Endothelial cell of umbilical vein (primary cell): ENCODE results near the gene NAGPA. TPM values are rescaled to one million over a fixed set of nuclear protein-coding genes. Genes with fewer than 3 reads are reported as not detected.

Source experiments
- BruUV-seq: library from RNA; stranded (reverse); fragments of 400-500 nt; replicated peaks from 2 replicates; lab custom pipeline; 2021; lab: Mats Ljungman, UMichigan
- CTCF ChIA-PET: fragments of 300-600, 350-600 bp; sonication (Branson Sonifier 250); formaldehyde crosslinking; loops from one replicate; lab custom pipeline; 2021; ENCODE audit warnings: antibody characterized with exemption, inconsistent platforms; lab: Charles Lee
- POLR2A ChIA-PET: fragments of 300-600, 350-600 bp; sonication (Branson Sonifier 250); formaldehyde crosslinking; loops from one replicate; lab custom pipeline; 2021; ENCODE audit warnings: antibody characterized with exemption, inconsistent platforms; lab: Charles Lee
- DNase-seq: peaks from one replicate; pipeline ENCODE4 v3.0.0-alpha.2; 2011; ENCODE audit warnings: low read depth, low spot score
- FAIRE-seq: peaks from 2 replicates; lab custom pipeline; 2011; peaks lifted over from hg19 to GRCh38; lab: Jason Lieb, UNC
- H2AFZ ChIP-seq: 2 replicates; pipeline ENCODE4 v1.6.0; 2012; ENCODE audit warnings: low read depth, low read length, control low read depth, inconsistent platforms
- H3K27ac ChIP-seq: 2 replicates; pipeline ENCODE4 v1.5.1; 2011; ENCODE audit warnings: low read depth, mild to moderate bottlenecking, control low read depth, low read length, moderate library complexity; ENCODE audit not compliant: insufficient read depth
- H3K27me3 ChIP-seq, 2 experiments: 2 replicates each; pipeline versions ENCODE4 v1.6.0 to v1.6.1; 2011; ENCODE audit warnings: low read length in 2 of 2, mixed read lengths in 1 of 2; ENCODE audit not compliant: control insufficient read depth in 2 of 2, insufficient read depth in 2 of 2
- H3K36me3 ChIP-seq, 2 experiments: 2 replicates in 1 of 2; 3 replicates in 1 of 2; pipeline ENCODE4 v1.5.1; 2011; ENCODE audit warnings: low read length in 2 of 2, mild to moderate bottlenecking in 1 of 2, moderate library complexity in 1 of 2; ENCODE audit not compliant: control insufficient read depth in 2 of 2, insufficient read depth in 2 of 2; ENCODE audit errors: extremely low read depth in 1 of 2
- H3K4me1 ChIP-seq: 3 replicates; pipeline ENCODE4 v1.5.1; 2011; ENCODE audit warnings: mild to moderate bottlenecking, low read length; ENCODE audit not compliant: control insufficient read depth, insufficient read depth; ENCODE audit errors: extremely low read depth
- H3K4me2 ChIP-seq: 2 replicates; pipeline ENCODE4 v1.6.1; 2011; ENCODE audit warnings: low read length, control low read depth, mixed read lengths; ENCODE audit not compliant: insufficient read depth
- H3K4me3 ChIP-seq, 3 experiments: fragments of 200-600 bp in 1 of 3; sonication (generic), shearing (Covaris generic) in 1 of 3; replicated peaks in 1 of 3; 2 replicates each; pipeline ENCODE4 v1.5.1; 2011 to 2016; ENCODE audit warnings: control low read depth in 3 of 3, low read length in 3 of 3, mild to moderate bottlenecking in 2 of 3, inconsistent platforms in 1 of 3, low read depth in 1 of 3, moderate library complexity in 1 of 3; ENCODE audit not compliant: insufficient read depth in 1 of 3
- H3K79me2 ChIP-seq: 2 replicates; pipeline ENCODE4 v1.6.0; 2012; ENCODE audit warnings: low read length, inconsistent platforms; ENCODE audit not compliant: control insufficient read depth, insufficient read depth
- H3K9ac ChIP-seq: replicated peaks from 2 replicates; pipeline ENCODE3; 2011; ENCODE audit warnings: low read length, control low read depth; ENCODE audit not compliant: insufficient read depth; ENCODE audit errors: extremely low read depth
- H3K9me1 ChIP-seq: replicated peaks from 3 replicates; pipeline ENCODE4 v1.6.0; 2011; ENCODE audit warnings: mild to moderate bottlenecking, low read length; ENCODE audit not compliant: control insufficient read depth, insufficient read depth; ENCODE audit errors: extremely low read depth
- H3K9me3 ChIP-seq: replicated peaks from 2 replicates; pipeline ENCODE4 v1.5.1; 2012; ENCODE audit warnings: low read length, inconsistent platforms; ENCODE audit not compliant: control insufficient read depth, insufficient read depth
- H4K20me1 ChIP-seq: replicated peaks from 2 replicates; pipeline ENCODE3; 2011; ENCODE audit warnings: mild to moderate bottlenecking, low read length; ENCODE audit not compliant: control insufficient read depth, insufficient read depth; ENCODE audit errors: extremely low read depth
- EZH2 ChIP-seq: IDR thresholded peaks from 2 replicates; pipeline ENCODE4 v1.6.1; 2012; ENCODE audit warnings: borderline replicate concordance, low read depth, mild to moderate bottlenecking, moderate library complexity, low read length, inconsistent platforms; ENCODE audit not compliant: severe bottlenecking
- FOS ChIP-seq: IDR thresholded peaks from 2 replicates; pipeline ENCODE4 v1.6.1; 2011; ENCODE audit warnings: mild to moderate bottlenecking, low read length, moderate library complexity, borderline replicate concordance; ENCODE audit not compliant: insufficient read depth
- GATA2 ChIP-seq: IDR thresholded peaks from 2 replicates; pipeline ENCODE4 v1.7.0; 2011; ENCODE audit warnings: low read depth, mild to moderate bottlenecking, moderate library complexity, mixed read lengths, low read length; ENCODE audit not compliant: insufficient read length, insufficient read depth
- JUN ChIP-seq: IDR thresholded peaks from 2 replicates; pipeline ENCODE4 v1.6.1; 2011; ENCODE audit warnings: borderline replicate concordance, low read depth; ENCODE audit not compliant: insufficient read length, insufficient read depth
- MYC ChIP-seq: IDR thresholded peaks from one replicate; pipeline ENCODE4 v1.6.1; 2011; ENCODE audit warnings: mild to moderate bottlenecking, low read depth, low read length
- POLR2A ChIP-seq: IDR thresholded peaks from 2 replicates; pipeline ENCODE4 v1.6.1; 2012; ENCODE audit warnings: low read depth, mild to moderate bottlenecking, control low read depth, low read length
- POLR2AphosphoS5 ChIP-seq: IDR thresholded peaks from 2 replicates; pipeline ENCODE4 v1.6.1; 2012; ENCODE audit warnings: low read depth, mild to moderate bottlenecking, control low read depth, low read length, moderate library complexity; ENCODE audit not compliant: insufficient read depth
- dilution Hi-C: fragments of 300-500 bp; cut with MboI; formaldehyde crosslinking; loops from one replicate; pipeline ENCODE4 v1.15.0; 2019; ENCODE audit warnings: low sequenced_read_pairs; ENCODE audit not compliant: extremely low pct_ligation_motif_present
- intact Hi-C: fragments of 100-400 bp; cut with micrococcal nuclease; formaldehyde crosslinking; loops from one replicate; pipeline ENCODE4 v1.10.0; 2022
- polyA plus RNA-seq, 4 experiments: library from polyadenylated mRNA; depleted of rRNA in 3 of 4; stranded (reverse) in 3 of 4; unstranded in 1 of 4; fragments of >200 nt; gene quantifications; 2 replicates each; pipeline versions ENCODE4 v1.2.1 to v1.2.3, GENCODE V29; 2011 to 2012; ENCODE audit warnings: missing spikeins in 1 of 4
- total RNA-seq: library from RNA; stranded (reverse); gene quantifications from 2 replicates; pipeline ENCODE4 v1.2.3, GENCODE V29; 2021
- TF ChIP-seq, protein P1 (sequence below), 2 donors: IDR thresholded peaks; 1 replicate in 1 of 2; 2 replicates in 1 of 2; pipeline ENCODE4 v1.5.1; 2011; ENCODE audit warnings: low read length in 2 of 2, mild to moderate bottlenecking in 2 of 2, moderate library complexity in 2 of 2, control low read depth in 1 of 2, inconsistent platforms in 1 of 2, low read depth in 1 of 2; ENCODE audit not compliant: insufficient read depth in 1 of 2; ENCODE audit errors: extremely low read depth in 1 of 2
- TF ChIP-seq, protein P2 (sequence below): IDR thresholded peaks from 2 replicates; pipeline ENCODE4 v1.6.1; 2011; ENCODE audit not compliant: insufficient read depth, insufficient read length

The NAGPA gene
- total and polyA plus RNA-seq, 2 donors (not counting 3 experiments of a cell fraction or from before 2014, with no cell fraction given): 29.6 to 29.9 TPM

DNA sequence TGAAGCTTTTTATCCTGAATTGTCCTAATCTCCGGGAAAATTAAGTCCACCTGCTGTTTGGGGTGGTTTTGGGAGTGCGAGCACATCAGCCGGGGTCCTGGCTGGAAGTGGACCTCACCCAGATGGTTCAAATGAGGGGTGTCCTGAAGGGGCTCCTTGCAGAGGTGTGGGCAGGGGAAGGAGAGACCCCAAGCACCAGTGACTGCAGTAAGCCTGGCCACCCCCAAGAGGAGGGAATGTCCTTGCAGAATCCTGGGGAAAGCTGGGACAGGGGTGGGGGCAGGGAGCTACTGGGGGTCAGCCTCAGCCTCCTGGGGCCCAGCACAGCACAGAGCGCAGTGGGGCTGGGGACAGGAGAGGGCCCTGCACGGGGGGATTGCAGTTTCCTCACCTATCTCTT, 29.4 kb downstream of the NAGPA start:
- BruUV-seq: no TSS peak
- H2AFZ ChIP-seq: no peak overlapping the region
- ChIA-PET POLR2A (no interaction called here), CTCF (no interaction called here)
- no peaks in the 10 kb centered on the region for H3K9me1 ChIP-seq
- H3K27ac ChIP-seq: no peak overlapping the region
- H3K4me3 ChIP-seq: no peak overlapping the region
- DNase-seq: no peak
- TF ChIP-seq GATA2 (no peak), MYC (no peak), POLR2A (no peak), POLR2AphosphoS5 (no peak), EZH2 (no peak), FOS (no peak), JUN (no peak)
- TF ChIP-seq, protein P1, sequence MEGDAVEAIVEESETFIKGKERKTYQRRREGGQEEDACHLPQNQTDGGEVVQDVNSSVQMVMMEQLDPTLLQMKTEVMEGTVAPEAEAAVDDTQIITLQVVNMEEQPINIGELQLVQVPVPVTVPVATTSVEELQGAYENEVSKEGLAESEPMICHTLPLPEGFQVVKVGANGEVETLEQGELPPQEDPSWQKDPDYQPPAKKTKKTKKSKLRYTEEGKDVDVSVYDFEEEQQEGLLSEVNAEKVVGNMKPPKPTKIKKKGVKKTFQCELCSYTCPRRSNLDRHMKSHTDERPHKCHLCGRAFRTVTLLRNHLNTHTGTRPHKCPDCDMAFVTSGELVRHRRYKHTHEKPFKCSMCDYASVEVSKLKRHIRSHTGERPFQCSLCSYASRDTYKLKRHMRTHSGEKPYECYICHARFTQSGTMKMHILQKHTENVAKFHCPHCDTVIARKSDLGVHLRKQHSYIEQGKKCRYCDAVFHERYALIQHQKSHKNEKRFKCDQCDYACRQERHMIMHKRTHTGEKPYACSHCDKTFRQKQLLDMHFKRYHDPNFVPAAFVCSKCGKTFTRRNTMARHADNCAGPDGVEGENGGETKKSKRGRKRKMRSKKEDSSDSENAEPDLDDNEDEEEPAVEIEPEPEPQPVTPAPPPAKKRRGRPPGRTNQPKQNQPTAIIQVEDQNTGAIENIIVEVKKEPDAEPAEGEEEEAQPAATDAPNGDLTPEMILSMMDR (IDR thresholded peaks at IDR 0.05; ENCODE audit: extremely low read depth in 1 of 2, insufficient read depth in 1 of 2, low read depth in 1 of 2, low read length in 2 of 2): no peak
- TF ChIP-seq, protein P2, sequence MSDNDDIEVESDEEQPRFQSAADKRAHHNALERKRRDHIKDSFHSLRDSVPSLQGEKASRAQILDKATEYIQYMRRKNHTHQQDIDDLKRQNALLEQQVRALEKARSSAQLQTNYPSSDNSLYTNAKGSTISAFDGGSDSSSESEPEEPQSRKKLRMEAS: no peak
- H3K9ac ChIP-seq: no peak overlapping the region
- H3K27me3 ChIP-seq: no peaks in the 10 kb centered on the region
- no peaks in the 10 kb centered on the region for H3K79me2 ChIP-seq
- H3K4me2 ChIP-seq: no peak overlapping the region
- H4K20me1 ChIP-seq: no peaks in the 10 kb centered on the region
- no peaks in the 10 kb centered on the region for H3K4me1 ChIP-seq
- intact Hi-C loops: no loop called here
- no peak for FAIRE-seq
- dilution Hi-C loops: no loop called here
- H3K36me3 ChIP-seq: no peaks in the 10 kb centered on the region
- H3K9me3 ChIP-seq: no peaks in the 10 kb centered on the region
